WI38 (cell line): ENCODE results near the gene EPN2.

Experiments used
- H3K4me3 ChIP-seq: 2 replicates; pipeline ENCODE4 v1.5.1; 2011; ENCODE audit warnings: low read depth, mild to moderate bottlenecking, control low read depth, low read length
- TF ChIP-seq, protein P1 (sequence below): IDR thresholded peaks from 2 replicates; pipeline ENCODE4 v1.5.1; 2012; ENCODE audit warnings: low read depth, mild to moderate bottlenecking, control low read depth, low read length

EPN2 gene

DNA sequence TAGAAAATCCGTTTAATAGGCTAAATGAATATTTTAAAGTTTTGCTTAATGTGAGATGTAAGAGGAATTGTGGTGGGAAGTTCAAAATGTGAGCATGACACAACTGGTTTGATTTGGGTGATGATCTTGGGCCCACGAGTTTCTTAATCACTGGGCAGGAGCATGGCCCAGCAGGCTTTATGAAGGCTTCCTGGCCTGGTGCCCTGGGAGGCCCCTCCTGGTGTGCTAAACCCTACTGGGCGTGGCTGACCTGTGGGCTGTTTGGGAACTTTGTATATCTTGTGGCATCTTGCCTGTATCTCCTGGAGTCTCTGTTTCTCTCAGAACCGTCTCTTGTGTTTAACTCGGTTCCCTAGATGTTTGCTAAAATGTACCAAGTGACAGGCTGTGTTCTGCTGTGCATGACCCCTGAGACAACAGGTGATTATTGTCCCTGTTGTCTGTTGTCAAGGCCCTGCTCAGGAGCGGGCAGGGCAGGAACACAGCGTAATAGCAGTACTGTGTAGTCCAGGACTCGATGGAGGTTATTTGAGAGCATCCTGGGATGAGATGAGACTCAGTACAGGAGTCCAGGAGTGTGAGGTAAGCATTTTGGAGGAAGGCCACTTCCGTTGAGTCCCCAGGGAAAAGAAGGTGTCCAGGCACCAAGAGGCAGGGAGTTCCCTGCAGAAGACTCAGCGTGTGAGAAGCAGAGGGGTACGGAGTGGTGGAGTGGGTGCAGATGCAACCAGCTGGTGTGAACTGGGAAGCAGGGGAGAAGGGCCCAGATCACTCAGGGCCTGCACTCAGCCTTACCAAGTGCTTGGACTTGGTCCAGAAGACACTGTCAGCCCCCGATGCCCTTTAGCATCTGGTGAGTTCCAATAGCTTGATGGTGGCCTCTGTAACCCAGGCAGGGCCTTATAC lies 76.8 kb downstream of the EPN2 start:
- H3K4me3 ChIP-seq: no peak overlapping the region
- TF ChIP-seq, protein P1, sequence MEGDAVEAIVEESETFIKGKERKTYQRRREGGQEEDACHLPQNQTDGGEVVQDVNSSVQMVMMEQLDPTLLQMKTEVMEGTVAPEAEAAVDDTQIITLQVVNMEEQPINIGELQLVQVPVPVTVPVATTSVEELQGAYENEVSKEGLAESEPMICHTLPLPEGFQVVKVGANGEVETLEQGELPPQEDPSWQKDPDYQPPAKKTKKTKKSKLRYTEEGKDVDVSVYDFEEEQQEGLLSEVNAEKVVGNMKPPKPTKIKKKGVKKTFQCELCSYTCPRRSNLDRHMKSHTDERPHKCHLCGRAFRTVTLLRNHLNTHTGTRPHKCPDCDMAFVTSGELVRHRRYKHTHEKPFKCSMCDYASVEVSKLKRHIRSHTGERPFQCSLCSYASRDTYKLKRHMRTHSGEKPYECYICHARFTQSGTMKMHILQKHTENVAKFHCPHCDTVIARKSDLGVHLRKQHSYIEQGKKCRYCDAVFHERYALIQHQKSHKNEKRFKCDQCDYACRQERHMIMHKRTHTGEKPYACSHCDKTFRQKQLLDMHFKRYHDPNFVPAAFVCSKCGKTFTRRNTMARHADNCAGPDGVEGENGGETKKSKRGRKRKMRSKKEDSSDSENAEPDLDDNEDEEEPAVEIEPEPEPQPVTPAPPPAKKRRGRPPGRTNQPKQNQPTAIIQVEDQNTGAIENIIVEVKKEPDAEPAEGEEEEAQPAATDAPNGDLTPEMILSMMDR: no peak

DNA sequence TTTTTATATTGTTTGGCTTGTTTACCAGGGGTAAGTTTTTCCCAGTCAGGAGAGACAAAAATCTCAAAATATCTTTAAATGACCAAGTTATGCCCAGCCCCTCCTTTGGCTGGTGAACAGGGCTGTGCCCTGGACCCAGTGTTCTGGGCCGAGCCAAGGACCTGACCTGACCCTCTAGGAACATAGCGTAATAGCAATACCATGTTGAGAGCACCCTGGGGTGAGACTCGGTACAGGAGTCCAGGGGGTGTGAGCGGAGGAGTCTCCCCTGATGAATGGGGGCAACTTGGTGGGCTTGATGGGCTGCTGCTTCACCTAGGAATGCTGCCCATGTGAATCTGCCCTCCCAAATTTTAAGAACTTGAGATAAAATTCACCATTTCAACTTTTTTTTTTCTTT lies 77.9 kb downstream of the EPN2 start:
- TF ChIP-seq, protein P1: no peak
- no peak overlapping the region for H3K4me3 ChIP-seq

DNA sequence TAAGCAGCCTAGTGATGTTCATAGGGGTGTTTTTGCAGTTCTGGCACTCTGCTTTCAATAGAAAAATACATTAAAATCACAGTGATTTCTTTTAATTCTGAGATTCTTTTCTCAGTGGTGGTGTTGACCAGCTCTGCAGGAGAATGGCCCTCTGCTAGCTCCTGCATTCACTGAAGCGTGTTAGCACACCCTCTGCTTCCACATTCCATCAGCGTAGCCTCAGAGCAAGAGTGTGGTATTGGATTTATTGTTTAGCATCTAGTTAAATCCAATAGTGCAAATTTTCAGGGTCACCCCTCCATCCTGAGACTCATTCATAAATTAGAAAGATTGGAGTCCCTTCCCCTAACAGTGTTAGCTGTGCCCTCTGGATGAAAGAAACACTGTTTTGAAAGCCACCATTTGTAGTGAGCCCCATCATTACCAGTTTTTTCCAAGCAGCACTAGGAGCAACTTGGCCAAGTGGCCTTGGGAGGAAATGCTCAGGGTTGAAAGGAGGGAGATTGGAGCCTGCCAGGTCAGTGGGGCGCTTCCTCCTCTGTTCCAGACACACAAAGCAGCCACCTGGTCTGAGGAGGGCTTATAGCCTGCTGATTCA lies 79.7 kb downstream of the EPN2 start:
- TF ChIP-seq, protein P1: no peak
- no peak overlapping the region for H3K4me3 ChIP-seq

DNA sequence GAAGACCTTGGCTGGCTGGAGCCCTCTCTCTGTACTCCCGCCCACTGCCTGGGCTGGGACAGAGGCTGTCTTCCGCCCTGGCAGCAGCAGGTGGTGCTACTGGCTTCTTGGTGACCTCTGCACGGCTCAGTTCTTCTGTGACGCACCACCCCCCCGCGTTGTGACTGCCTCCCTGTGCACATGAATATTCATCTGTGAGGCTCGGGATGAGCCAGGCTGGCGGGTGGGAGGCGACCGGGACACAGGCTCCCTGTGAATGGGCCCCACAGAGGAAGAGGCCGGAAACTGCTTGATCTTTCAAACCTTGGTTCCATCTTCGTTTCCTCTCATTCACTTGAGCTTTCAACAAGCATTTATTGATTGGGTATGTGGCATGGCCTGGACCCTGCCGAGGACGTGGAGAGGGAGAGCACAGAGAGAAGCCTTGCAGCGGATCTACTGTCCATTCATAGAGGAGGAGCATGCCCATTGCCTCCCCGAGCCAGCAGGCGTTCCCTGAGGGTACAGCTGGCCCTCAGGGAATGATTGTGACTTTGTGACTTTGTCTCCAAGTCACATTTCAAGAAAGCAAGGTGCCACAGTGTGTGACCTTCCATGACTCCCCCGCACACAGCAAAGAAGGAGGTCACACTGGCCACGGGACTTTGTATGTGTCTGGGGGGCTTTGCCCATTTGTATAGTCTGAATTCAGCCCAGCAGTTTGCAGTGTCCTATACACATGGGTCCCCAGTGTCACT lies 80.4 kb downstream of the EPN2 start:
- no peak overlapping the region for H3K4me3 ChIP-seq
- TF ChIP-seq, protein P1: no peak

DNA sequence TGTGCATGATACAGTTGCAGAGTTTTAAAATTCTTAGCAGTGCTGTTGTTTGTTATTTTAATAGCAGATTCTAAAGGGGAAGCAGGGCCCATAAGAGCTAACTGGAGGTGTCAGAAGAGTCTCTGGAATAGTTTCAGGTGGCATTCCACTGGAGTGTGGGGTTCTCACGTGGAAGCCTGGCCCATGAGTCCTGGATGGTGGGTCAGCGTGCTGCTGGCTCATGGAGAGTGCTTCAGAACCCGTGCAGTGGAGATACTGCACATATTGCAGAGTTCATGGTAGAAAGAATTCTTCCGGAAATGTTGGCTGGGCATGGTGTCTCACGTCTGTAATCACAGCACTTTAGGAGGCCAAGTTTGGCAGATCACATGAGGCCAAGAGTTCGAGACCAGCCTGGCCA lies 81.4 kb downstream of the EPN2 start:
- H3K4me3 ChIP-seq: no peak overlapping the region
- TF ChIP-seq, protein P1: no peak

DNA sequence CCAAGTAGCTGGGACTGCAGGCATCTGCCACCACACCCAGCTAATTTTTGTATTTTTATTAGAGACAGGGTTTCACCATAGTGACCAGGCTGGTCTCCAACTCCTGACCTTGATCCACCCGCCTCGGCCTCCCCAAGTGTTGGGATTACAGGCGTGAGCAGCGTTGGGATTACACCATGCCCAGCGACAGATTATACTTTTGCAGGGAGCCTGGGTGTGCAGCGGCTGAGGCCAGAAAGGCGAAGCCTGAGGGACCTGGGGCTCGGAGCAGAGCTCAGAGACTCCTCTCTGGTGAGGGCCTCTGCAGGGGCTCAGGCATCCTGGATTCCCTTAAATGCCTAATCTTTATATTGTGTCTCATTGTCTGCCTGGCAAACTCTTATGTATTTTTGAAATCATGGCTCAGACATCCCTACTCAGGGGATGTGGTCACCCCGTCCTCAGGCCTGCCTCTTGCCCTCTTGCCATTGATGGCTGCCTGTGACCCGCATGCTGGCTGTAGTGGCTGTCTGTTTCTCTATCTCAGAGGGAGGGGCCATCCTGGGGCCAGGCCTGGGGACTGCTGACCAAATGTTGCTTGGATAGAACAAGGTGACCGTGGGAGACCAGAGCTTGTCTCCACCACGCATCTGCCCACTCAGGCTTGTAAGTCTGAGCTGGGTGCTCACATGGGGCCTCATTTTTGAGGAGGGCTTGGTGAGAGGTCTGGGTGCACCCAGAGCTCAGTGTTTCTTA lies 82.8 kb downstream of the EPN2 start:
- TF ChIP-seq, protein P1: no peak

More for the DNA sequence above, 82.8 kb downstream of the EPN2 start:
- no peak overlapping the region for H3K4me3 ChIP-seq
